ENCODE data around the gene PTBP1. TPM values are rescaled to one million over a fixed set of nuclear protein-coding genes. Genes with fewer than 3 reads are reported as not detected.

Gene PTBP1
- total RNA-seq, 2 experiments from 2014 or later, result 315 to 479 TPM

DNA sequence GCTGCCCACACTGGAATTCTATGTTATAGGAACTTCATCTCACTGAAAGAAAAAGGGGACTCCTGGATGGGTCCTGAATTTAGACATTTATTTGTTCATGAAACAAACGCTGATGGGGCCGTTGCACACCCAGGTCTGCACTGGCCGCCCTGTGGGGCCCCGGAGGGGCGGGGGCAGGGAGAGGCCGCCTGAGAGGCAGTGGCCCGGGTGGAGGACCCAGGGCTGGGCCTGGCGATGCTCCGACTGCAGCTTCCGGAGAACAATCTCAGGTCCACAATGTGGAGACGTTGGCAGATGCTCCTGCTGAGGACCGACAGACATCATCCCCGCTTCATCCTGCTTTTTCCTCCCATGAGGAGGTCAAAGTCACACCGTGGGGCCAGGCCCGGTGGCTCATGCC, 16.3 kb upstream of the PTBP1 start:
- Histone ChIP-seq H4K20me1 (ENCODE audit: insufficient read depth, low read length) (no peaks in the 10 kb centered on the region), H3K79me2 (ENCODE audit: insufficient read depth, low read depth, low read length) (no peaks in the 10 kb centered on the region), H3K27ac (ENCODE audit: low read depth, low read length, poor library complexity, severe bottlenecking) (no peak overlapping the region), H2AFZ (ENCODE audit: low read length) (no peak overlapping the region), H3K4me2 (ENCODE audit: low read length) (no peak overlapping the region), H3K9me3 (ENCODE audit: low read length) (no peaks in the 10 kb centered on the region), H3K9me2 (ENCODE audit: insufficient read depth, low read length) (no peaks in the 10 kb centered on the region), H3K4me1 (ENCODE audit: insufficient read depth, low read length, poor library complexity, severe bottlenecking) (no peaks in the 10 kb centered on the region), H3K36me3 (ENCODE audit: insufficient read depth, low read length) (no peaks in the 10 kb centered on the region), H3K4me3 (ENCODE audit: low read depth, low read length, poor library complexity, severe bottlenecking) (no peak overlapping the region)
- intact Hi-C loops (cut with micrococcal nuclease; ENCODE audit: unreplicated experiment), result no loop called here
- TF ChIP-seq, protein P1, sequence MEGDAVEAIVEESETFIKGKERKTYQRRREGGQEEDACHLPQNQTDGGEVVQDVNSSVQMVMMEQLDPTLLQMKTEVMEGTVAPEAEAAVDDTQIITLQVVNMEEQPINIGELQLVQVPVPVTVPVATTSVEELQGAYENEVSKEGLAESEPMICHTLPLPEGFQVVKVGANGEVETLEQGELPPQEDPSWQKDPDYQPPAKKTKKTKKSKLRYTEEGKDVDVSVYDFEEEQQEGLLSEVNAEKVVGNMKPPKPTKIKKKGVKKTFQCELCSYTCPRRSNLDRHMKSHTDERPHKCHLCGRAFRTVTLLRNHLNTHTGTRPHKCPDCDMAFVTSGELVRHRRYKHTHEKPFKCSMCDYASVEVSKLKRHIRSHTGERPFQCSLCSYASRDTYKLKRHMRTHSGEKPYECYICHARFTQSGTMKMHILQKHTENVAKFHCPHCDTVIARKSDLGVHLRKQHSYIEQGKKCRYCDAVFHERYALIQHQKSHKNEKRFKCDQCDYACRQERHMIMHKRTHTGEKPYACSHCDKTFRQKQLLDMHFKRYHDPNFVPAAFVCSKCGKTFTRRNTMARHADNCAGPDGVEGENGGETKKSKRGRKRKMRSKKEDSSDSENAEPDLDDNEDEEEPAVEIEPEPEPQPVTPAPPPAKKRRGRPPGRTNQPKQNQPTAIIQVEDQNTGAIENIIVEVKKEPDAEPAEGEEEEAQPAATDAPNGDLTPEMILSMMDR (conservative IDR thresholded peaks at IDR 0.05; ENCODE audit: low read length), result no peak
- TF ChIP-seq EZH2phosphoT487 (IDR thresholded peaks at IDR 0.05; ENCODE audit: borderline replicate concordance, low read depth, low read length), result no peak
- no TSS peak for BruUV-seq (replicated peaks)
- ChIA-PET POLR2A (no interaction called here), CTCF (ENCODE audit: unreplicated experiment) (no interaction called here)
- DNase-seq (ENCODE audit: low spot score), result no peak

DNA sequence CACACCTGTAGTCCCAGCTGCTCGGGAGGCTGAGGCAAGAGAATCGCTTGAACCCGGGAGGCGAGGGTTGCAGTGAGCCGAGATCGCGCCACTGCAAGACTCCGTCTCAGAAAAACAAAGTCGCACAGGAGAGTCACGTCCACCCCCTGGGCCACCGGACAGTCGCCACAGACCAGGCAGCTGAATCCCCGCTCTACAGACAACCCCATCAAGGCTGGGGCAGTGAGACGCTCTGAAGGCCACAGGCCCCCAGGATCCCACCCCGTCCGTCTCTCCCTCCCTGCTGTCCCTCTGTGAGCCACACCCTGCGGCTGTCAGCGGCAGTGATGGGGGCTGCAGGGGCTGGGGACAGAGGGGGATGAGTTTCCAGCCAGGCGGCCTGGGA, 15.5 kb upstream of the PTBP1 start:
- H4K20me1 ChIP-seq (ENCODE audit: insufficient read depth, low read length), result no peaks in the 10 kb centered on the region
- H3K79me2 ChIP-seq (ENCODE audit: insufficient read depth, low read depth, low read length), result no peaks in the 10 kb centered on the region
- intact Hi-C loops (cut with micrococcal nuclease; ENCODE audit: unreplicated experiment), result no loop called here
- H2AFZ ChIP-seq (ENCODE audit: low read length), result no peak overlapping the region
- no peak overlapping the region for H3K27ac ChIP-seq (ENCODE audit: low read depth, low read length, poor library complexity, severe bottlenecking)
- POLR2A ChIA-PET, result no interaction called here
- H3K4me2 ChIP-seq (ENCODE audit: low read length), result no peak overlapping the region
- no peaks in the 10 kb centered on the region for H3K9me3 ChIP-seq (ENCODE audit: low read length)
- DNase-seq (ENCODE audit: low spot score), result no peak
- H3K36me3 ChIP-seq (ENCODE audit: insufficient read depth, low read length), result no peaks in the 10 kb centered on the region
- no peaks in the 10 kb centered on the region for H3K9me2 ChIP-seq (ENCODE audit: insufficient read depth, low read length)
- H3K4me3 ChIP-seq (ENCODE audit: low read depth, low read length, poor library complexity, severe bottlenecking), result no peak overlapping the region
- CTCF ChIA-PET (ENCODE audit: unreplicated experiment), result interaction anchor here (0.6 kb wide), 1 partner anchor 119 kb away, joined by 3 read pairs; the partner anchor contains the start of gene RNF126
- TF ChIP-seq, protein P1 (conservative IDR thresholded peaks at IDR 0.05; ENCODE audit: low read length), result no peak
- no peak for TF ChIP-seq EZH2phosphoT487 (IDR thresholded peaks at IDR 0.05; ENCODE audit: borderline replicate concordance, low read depth, low read length)
- no TSS peak for BruUV-seq (replicated peaks)
- no peaks in the 10 kb centered on the region for H3K4me1 ChIP-seq (ENCODE audit: insufficient read depth, low read length, poor library complexity, severe bottlenecking)

DNA sequence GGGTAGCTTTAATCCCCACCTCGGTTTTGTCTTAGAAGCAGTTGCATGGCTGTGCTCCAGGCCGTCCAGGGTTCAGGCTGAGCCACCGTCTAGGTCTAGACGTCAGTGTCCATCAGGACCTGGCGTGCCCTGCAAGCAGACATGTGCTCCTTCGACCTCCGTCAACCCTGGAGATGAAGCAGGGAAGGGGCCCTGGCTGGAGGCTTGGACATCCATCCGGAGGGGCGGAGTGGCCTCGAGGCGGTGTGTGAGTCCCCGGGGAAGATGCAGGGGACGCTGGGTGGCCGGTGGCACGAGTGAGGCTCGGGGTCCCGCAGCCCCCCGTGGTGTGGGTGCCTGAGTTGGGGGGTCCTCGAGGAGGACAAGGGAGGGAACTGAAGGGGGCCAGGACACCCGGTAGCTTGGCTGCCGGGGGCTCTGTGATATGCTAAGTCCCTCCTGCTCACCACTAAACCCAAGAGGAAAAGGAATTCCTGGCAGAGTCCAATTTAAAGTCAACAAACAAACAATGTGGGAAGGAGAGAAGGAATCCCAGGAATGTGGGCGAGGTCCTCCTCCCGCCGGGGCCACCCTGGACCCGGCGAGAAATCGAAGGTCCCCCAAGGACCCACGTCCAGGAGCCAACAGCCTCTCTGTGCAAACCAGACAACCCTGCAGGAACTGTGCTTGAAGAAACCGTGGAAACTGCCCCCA, 14.9 kb upstream of the PTBP1 start:
- Histone ChIP-seq H3K9me2 (ENCODE audit: insufficient read depth, low read length) (no peaks in the 10 kb centered on the region), H2AFZ (ENCODE audit: low read length) (no peak overlapping the region), H3K79me2 (ENCODE audit: insufficient read depth, low read depth, low read length) (no peaks in the 10 kb centered on the region), H3K9me3 (ENCODE audit: low read length) (no peaks in the 10 kb centered on the region), H3K4me2 (ENCODE audit: low read length) (no peak overlapping the region), H3K36me3 (ENCODE audit: insufficient read depth, low read length) (no peaks in the 10 kb centered on the region), H3K4me3 (ENCODE audit: low read depth, low read length, poor library complexity, severe bottlenecking) (no peak overlapping the region), H3K27ac (ENCODE audit: low read depth, low read length, poor library complexity, severe bottlenecking) (no peak overlapping the region), H3K4me1 (ENCODE audit: insufficient read depth, low read length, poor library complexity, severe bottlenecking) (no peaks in the 10 kb centered on the region), H4K20me1 (ENCODE audit: insufficient read depth, low read length) (no peaks in the 10 kb centered on the region)
- intact Hi-C loops (cut with micrococcal nuclease; ENCODE audit: unreplicated experiment), result no loop called here
- POLR2A ChIA-PET, result no interaction called here
- BruUV-seq (replicated peaks), result no TSS peak
- TF ChIP-seq, protein P1 (conservative IDR thresholded peaks at IDR 0.05; ENCODE audit: low read length), result no peak
- TF ChIP-seq EZH2phosphoT487 (IDR thresholded peaks at IDR 0.05; ENCODE audit: borderline replicate concordance, low read depth, low read length), result no peak
- DNase-seq (ENCODE audit: low spot score), result no peak
- CTCF ChIA-PET (ENCODE audit: unreplicated experiment), result interaction anchor here (0.6 kb wide), 1 partner anchor 119 kb away, joined by 3 read pairs; the partner anchor contains the start of gene RNF126

Measured in OCI-LY7 (cell line).